CD4-positive, alpha-beta memory T cell (primary cell): ENCODE data around the gene EIPR1. TPM values are rescaled to one million over a fixed set of nuclear protein-coding genes. Genes with fewer than 3 reads are reported as not detected.

Experiments
- CTCF ChIA-PET: fragments of 350-600 bp; sonication (Branson Sonifier 250); formaldehyde crosslinking; loops from one replicate; lab custom pipeline; 2021; ENCODE audit warnings: inconsistent platforms; ENCODE audit not compliant: partially characterized antibody; lab: Charles Lee
- POLR2A ChIA-PET: fragments of 350-600 bp; sonication (Branson Sonifier 250); formaldehyde crosslinking; loops from one replicate; lab custom pipeline; 2021; ENCODE audit not compliant: partially characterized antibody; lab: Charles Lee
- DNase-seq, 5 donors: peaks; one replicate each; pipeline versions ENCODE4 v3.0.0 to v3.0.0-alpha.2; 2020 to 2022; ENCODE audit warnings: mixed read lengths in 1 of 5
- H3K27ac ChIP-seq: one replicate; pipeline ENCODE4 v1.7.0; 2013; ENCODE audit warnings: low read depth, low read length
- H3K27me3 ChIP-seq: 2 replicates; pipeline ENCODE4 v1.7.0; 2013; ENCODE audit warnings: mild to moderate bottlenecking, low read length, moderate library complexity; ENCODE audit not compliant: insufficient read depth
- H3K36me3 ChIP-seq: 2 replicates; pipeline ENCODE4 v1.7.0; 2013; ENCODE audit warnings: mild to moderate bottlenecking, low read length, moderate library complexity; ENCODE audit not compliant: insufficient read depth
- H3K4me1 ChIP-seq: 2 replicates; pipeline ENCODE4 v1.7.0; 2013; ENCODE audit warnings: mild to moderate bottlenecking, low read length, moderate library complexity; ENCODE audit not compliant: insufficient read depth
- H3K4me3 ChIP-seq, 2 donors: one replicate each; pipeline ENCODE4 v1.7.0; 2013; ENCODE audit warnings: low read length in 2 of 2, mild to moderate bottlenecking in 1 of 2
- H3K9me3 ChIP-seq, 2 donors: one replicate each; pipeline ENCODE4 v1.7.0; 2013; ENCODE audit warnings: low read length in 2 of 2, control low read depth in 1 of 2; ENCODE audit not compliant: control insufficient read depth in 1 of 2
- H3K27ac Mint-ChIP-seq, 7 donors: one replicate each; pipeline ENCODE4 v1.8.0; 2020 to 2021; ENCODE audit warnings: mixed read lengths in 7 of 7, mild to moderate bottlenecking in 6 of 7, inconsistent platforms in 3 of 7, moderate library complexity in 3 of 7
- H3K27me3 Mint-ChIP-seq, 2 donors: one replicate each; pipeline ENCODE4 v1.8.0; 2020 to 2021; ENCODE audit warnings: mixed read lengths in 2 of 2
- H3K36me3 Mint-ChIP-seq, 2 donors: one replicate each; pipeline ENCODE4 v1.8.0; 2020 to 2021; ENCODE audit warnings: mixed read lengths in 2 of 2, inconsistent platforms in 1 of 2, mild to moderate bottlenecking in 1 of 2
- H3K4me1 Mint-ChIP-seq, 4 donors: one replicate each; pipeline ENCODE4 v1.8.0; 2020 to 2021; ENCODE audit warnings: mixed read lengths in 4 of 4, mild to moderate bottlenecking in 1 of 4
- H3K4me3 Mint-ChIP-seq, 8 donors: one replicate each; pipeline ENCODE4 v1.8.0; 2020 to 2021; ENCODE audit warnings: mixed read lengths in 8 of 8, mild to moderate bottlenecking in 7 of 8, moderate library complexity in 6 of 8, inconsistent platforms in 3 of 8
- H3K9me3 Mint-ChIP-seq, 8 donors: one replicate each; pipeline ENCODE4 v1.8.0; 2020 to 2021; ENCODE audit warnings: mixed read lengths in 8 of 8, mild to moderate bottlenecking in 5 of 8, inconsistent platforms in 3 of 8, moderate library complexity in 1 of 8
- intact Hi-C: fragments of 100-400 bp; cut with micrococcal nuclease; formaldehyde crosslinking; loops from one replicate; pipeline ENCODE4 v1.15.1; 2023
- polyA plus RNA-seq, 2 donors: library from polyadenylated mRNA; unstranded; fragments of 300-500 nt; fragmentation: Illumina TruSeq; gene quantifications; one replicate each; pipeline ENCODE4 v1.2.3, GENCODE V29; 2021
- total RNA-seq, 2 experiments: library from RNA; stranded (reverse); gene quantifications; one replicate each; pipeline ENCODE4 v1.2.3, GENCODE V29; 2021

Gene EIPR1
- total and polyA plus RNA-seq, 4 experiments from 2014 or later: 18.2 to 48.0 (median 26.2) TPM

GRCh38 chr2:3149441-3150217 is 228.0 kb downstream of the EIPR1 start:
- H3K4me3 ChIP-seq: no peak overlapping the region
- no peaks in the 10 kb centered on the region for H3K36me3 ChIP-seq
- H3K4me1 ChIP-seq: no peaks in the 10 kb centered on the region
- Mint-ChIP-seq H3K27me3 (no peaks in the 10 kb centered on the region), H3K36me3 (peaks cover 6 to 34% of the 10 kb centered on the region in 2 donors), H3K9me3 (peaks cover 0 to 12% (median 3%) of the 10 kb centered on the region in 8 donors), H3K4me1 (peaks cover 0 to 5% (median 0%) of the 10 kb centered on the region in 4 donors), H3K4me3 (no peak overlapping the region), H3K27ac (no peak overlapping the region)
- CTCF ChIA-PET: no interaction called here
- intact Hi-C loops: no loop called here
- no peak for DNase-seq
- no peaks in the 10 kb centered on the region for H3K9me3 ChIP-seq
- H3K27ac ChIP-seq: no peak overlapping the region
- no peaks in the 10 kb centered on the region for H3K27me3 ChIP-seq
- POLR2A ChIA-PET: no interaction called here

- POLR2A ChIA-PET: no interaction called here
- Histone ChIP-seq H3K27ac (no peak overlapping the region), H3K4me1 (no peaks in the 10 kb centered on the region), H3K4me3 (no peak overlapping the region), H3K27me3 (no peaks in the 10 kb centered on the region), H3K36me3 (no peaks in the 10 kb centered on the region), H3K9me3 (no peaks in the 10 kb centered on the region)
- Mint-ChIP-seq H3K4me3 (no peak overlapping the region), H3K27ac (peak overlapping the region in 1 of 7 donors; percentile 35), H3K27me3 (no peaks in the 10 kb centered on the region), H3K4me1 (no peaks in the 10 kb centered on the region), H3K36me3 (peaks cover 6 to 30% of the 10 kb centered on the region in 2 donors), H3K9me3 (peaks cover 0 to 12% (median 2%) of the 10 kb centered on the region in 8 donors)
- CTCF ChIA-PET: no interaction called here
- no peak for DNase-seq
- intact Hi-C loops: no loop called here
These were observed 228.9 kb downstream of the EIPR1 start for GRCh38 chr2:3148716-3149115.

GRCh38 chr2:3147651-3148530 is 229.7 kb downstream of the EIPR1 start:
- no peak overlapping the region for H3K4me3 ChIP-seq
- Mint-ChIP-seq H3K4me3 (no peak overlapping the region), H3K4me1 (no peaks in the 10 kb centered on the region), H3K27ac (no peak overlapping the region), H3K36me3 (peaks cover 6 to 28% of the 10 kb centered on the region in 2 donors), H3K27me3 (no peaks in the 10 kb centered on the region), H3K9me3 (peaks cover 0 to 12% (median 2%) of the 10 kb centered on the region in 8 donors)
- ChIA-PET POLR2A (no interaction called here), CTCF (no interaction called here)
- no peaks in the 10 kb centered on the region for H3K36me3 ChIP-seq
- no peak for DNase-seq
- intact Hi-C loops: no loop called here
- H3K9me3 ChIP-seq: no peaks in the 10 kb centered on the region
- no peaks in the 10 kb centered on the region for H3K27me3 ChIP-seq
- no peaks in the 10 kb centered on the region for H3K4me1 ChIP-seq
- H3K27ac ChIP-seq: no peak overlapping the region

GRCh38 chr2:3146772-3147650 is 230.6 kb downstream of the EIPR1 start:
- no peaks in the 10 kb centered on the region for H3K36me3 ChIP-seq
- DNase-seq: no peak
- no peak overlapping the region for H3K27ac ChIP-seq
- H3K9me3 ChIP-seq: no peaks in the 10 kb centered on the region
- ChIA-PET POLR2A (no interaction called here), CTCF (no interaction called here)
- Mint-ChIP-seq H3K36me3 (peaks cover 5 to 19% of the 10 kb centered on the region in 2 donors), H3K4me1 (no peaks in the 10 kb centered on the region), H3K27ac (no peak overlapping the region), H3K4me3 (no peak overlapping the region), H3K9me3 (peaks cover 0 to 6% (median under 1%) of the 10 kb centered on the region in 8 donors), H3K27me3 (no peaks in the 10 kb centered on the region)
- no peaks in the 10 kb centered on the region for H3K4me1 ChIP-seq
- intact Hi-C loops: no loop called here
- no peaks in the 10 kb centered on the region for H3K27me3 ChIP-seq
- no peak overlapping the region for H3K4me3 ChIP-seq

GRCh38 chr2:3146175-3146574 is 231.4 kb downstream of the EIPR1 start:
- Histone ChIP-seq H3K4me1 (no peaks in the 10 kb centered on the region), H3K27ac (no peak overlapping the region), H3K4me3 (no peak overlapping the region), H3K27me3 (no peaks in the 10 kb centered on the region), H3K36me3 (no peaks in the 10 kb centered on the region), H3K9me3 (no peaks in the 10 kb centered on the region)
- Mint-ChIP-seq H3K4me1 (no peaks in the 10 kb centered on the region), H3K4me3 (no peak overlapping the region), H3K27me3 (no peaks in the 10 kb centered on the region), H3K9me3 (peaks cover 0 to 1% (median 0%) of the 10 kb centered on the region in 8 donors), H3K36me3 (peaks cover 3 to 11% of the 10 kb centered on the region in 2 donors), H3K27ac (no peak overlapping the region)
- DNase-seq: no peak
- intact Hi-C loops: no loop called here
- POLR2A ChIA-PET: no interaction called here
- CTCF ChIA-PET: interaction anchor here (0.5 kb wide), 1 partner anchor 28 kb away, joined by 3 read pairs; no protein-coding TSS in a partner anchor

- Mint-ChIP-seq H3K9me3 (no peaks in the 10 kb centered on the region), H3K4me1 (no peaks in the 10 kb centered on the region), H3K36me3 (peaks cover 3 to 5% of the 10 kb centered on the region in 2 donors), H3K27me3 (no peaks in the 10 kb centered on the region), H3K27ac (no peak overlapping the region), H3K4me3 (no peak overlapping the region)
- Histone ChIP-seq H3K27me3 (no peaks in the 10 kb centered on the region), H3K9me3 (no peaks in the 10 kb centered on the region), H3K4me1 (no peaks in the 10 kb centered on the region), H3K27ac (no peak overlapping the region), H3K4me3 (no peak overlapping the region), H3K36me3 (no peaks in the 10 kb centered on the region)
- ChIA-PET CTCF (interaction anchor here (0.5 kb wide), 1 partner anchor 27 kb away, joined by 3 read pairs; no protein-coding TSS in a partner anchor), POLR2A (no interaction called here)
- intact Hi-C loops: no loop called here
- no peak for DNase-seq
These were observed 232.1 kb downstream of the EIPR1 start for GRCh38 chr2:3145471-3146021.
